GM12873 (cell line): ENCODE results near the gene MAB21L3.

ENCODE experiments used
- TF ChIP-seq, protein P1 (sequence below): IDR thresholded peaks from 2 replicates; pipeline ENCODE4 v1.5.1; 2012; ENCODE audit warnings: low read depth, mild to moderate bottlenecking, moderate library complexity, low read length, control low read depth; ENCODE audit not compliant: insufficient read depth; ENCODE audit errors: missing control alignments

Gene MAB21L3

DNA sequence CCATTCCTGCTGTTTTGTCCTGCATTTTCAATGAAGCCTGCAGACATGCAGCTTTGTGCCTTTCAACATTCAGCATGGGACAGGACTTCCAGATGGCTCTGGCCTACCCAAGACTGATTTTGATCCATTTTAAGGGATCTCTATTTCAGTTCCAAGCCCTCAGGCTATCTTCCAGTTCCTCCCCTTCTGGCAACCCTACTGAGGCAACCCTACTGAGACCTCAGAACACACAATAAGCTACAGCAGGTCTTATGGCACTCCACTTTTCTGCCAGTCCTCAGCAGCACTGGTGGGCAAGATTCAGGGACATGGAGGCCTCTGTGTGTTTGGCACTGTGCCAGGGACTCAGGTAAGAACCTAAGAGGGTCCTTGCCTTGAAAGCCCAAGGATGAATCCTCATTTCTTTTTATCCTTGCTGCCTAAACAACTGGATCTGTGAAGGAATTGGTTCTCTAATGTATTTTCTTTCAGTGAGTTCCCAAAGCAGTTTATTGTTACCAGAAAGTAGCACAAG is 50.7 kb downstream of the MAB21L3 start:
- TF ChIP-seq, protein P1, sequence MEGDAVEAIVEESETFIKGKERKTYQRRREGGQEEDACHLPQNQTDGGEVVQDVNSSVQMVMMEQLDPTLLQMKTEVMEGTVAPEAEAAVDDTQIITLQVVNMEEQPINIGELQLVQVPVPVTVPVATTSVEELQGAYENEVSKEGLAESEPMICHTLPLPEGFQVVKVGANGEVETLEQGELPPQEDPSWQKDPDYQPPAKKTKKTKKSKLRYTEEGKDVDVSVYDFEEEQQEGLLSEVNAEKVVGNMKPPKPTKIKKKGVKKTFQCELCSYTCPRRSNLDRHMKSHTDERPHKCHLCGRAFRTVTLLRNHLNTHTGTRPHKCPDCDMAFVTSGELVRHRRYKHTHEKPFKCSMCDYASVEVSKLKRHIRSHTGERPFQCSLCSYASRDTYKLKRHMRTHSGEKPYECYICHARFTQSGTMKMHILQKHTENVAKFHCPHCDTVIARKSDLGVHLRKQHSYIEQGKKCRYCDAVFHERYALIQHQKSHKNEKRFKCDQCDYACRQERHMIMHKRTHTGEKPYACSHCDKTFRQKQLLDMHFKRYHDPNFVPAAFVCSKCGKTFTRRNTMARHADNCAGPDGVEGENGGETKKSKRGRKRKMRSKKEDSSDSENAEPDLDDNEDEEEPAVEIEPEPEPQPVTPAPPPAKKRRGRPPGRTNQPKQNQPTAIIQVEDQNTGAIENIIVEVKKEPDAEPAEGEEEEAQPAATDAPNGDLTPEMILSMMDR, result no peak

DNA sequence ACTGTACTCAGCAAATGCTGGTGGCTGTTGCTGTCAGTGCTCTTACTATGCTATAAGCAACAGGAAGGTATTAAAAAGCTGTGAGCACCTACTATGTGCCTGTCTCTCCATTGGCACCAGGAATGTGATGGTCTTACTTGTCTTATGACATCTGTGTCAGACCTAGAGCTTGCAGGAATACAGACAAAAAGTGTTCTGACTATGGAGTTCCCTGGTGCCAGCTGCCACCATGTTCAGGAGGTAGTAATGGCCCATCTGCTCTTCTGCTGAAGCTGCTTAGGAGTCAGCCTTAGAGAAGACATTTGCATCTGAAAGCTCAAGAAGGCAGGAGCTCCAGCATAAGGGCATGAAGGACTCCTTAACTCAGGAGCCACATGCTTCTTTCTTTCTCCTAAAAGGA is 52.3 kb downstream of the MAB21L3 start:
- TF ChIP-seq, protein P1, result no peak

DNA sequence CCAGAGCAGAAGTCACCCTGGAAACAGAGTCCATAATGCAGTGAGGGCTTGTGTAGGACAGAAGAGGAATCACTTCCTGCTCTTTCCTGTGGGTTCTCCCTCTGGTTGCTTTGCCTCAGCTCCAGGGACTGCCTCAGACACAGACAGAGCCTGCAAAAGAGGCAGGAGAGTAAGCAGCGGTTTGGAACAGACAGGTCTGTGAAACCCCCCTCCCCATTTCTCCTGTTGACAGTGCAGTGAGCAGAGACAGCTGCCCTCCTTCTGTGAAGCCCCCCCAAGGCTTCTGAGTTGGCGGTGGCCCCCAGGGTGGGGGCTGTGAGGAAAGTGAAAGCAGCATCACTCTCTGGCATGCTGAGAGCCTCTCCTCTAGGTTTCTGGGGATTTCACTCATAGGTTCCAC is 53.0 kb downstream of the MAB21L3 start:
- TF ChIP-seq, protein P1, result no peak

DNA sequence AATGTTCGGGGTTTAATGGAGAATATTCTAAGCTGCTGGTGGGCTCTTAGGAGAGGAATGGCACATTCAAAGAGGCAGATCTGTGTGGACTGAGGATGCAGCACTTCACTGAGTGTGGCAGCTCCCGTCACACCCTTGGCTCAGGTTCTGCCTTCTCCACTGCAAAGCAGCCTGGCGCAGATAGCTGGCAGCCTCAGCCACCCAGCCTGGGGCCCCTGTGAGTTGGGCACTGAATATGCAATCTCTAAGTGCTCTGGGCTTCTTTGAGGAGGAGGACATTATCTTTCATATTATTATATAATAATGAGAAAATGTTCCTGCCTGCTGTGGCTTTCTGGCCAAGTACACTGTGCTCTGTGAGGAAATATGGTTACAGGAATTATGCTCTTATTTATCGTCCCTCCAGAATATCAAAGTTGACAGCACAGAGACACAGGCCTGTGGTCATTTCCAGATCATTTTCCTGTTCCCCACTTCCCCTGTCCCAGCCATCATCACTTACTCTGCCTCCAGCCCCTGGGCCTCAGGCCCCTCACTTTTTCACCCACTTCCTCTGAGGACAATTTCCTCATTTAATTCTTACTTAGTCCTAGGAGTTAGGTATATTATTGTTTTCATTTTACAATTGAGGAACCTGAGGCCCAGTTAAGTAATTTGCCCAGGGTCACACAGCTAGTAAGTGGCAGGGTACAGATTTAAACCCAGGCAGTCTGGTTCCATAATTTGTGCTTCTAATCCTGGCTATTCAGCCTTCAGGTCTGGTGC is 53.6 kb downstream of the MAB21L3 start:
- TF ChIP-seq, protein P1, result no peak

DNA sequence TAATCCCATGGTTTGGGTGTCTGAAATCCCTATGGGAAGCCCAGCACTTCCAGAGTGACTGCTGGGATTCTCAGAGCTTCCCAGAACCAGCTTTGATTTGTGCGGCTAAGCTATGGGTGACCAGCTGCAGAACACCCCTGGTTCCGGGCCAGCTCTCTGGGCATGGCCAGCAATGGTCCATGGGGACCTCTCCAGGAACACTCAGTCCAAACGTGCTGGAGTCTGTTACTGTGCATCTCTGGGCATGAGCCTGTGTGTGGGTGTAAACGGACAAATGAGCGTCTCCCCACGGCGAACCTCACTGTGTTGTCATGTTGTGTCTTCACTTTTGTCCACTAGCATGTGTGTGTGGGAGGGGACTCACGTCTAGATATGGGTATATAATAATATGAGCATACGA is 54.4 kb downstream of the MAB21L3 start:
- TF ChIP-seq, protein P1, result no peak

DNA sequence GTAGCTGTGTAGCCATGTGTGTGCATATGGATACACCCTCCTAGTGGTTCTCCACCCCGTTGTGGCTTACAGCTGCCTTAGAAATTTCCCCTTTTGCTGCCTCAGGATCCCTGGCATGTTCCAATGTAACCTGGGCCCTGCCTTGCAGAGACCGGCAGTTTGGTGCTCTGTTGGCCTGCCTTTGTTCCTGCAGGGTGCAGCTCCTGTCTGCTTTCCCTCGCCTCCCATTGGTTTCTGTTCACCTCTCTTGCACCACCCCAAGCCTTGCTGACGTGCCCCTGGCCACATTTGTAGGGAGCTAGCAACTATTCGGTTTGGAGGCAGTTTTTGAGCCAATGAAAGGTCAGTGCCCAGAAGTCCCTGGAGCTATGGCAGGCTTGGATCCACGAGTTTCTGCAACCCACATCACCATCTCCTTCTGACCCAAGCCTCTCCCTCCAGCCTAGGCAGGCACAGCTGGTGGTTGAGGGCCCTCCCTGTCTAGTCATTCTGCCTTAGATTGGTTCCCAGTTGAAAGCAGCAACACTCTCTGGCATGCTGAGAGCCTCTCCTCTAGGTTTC is 54.9 kb downstream of the MAB21L3 start:
- TF ChIP-seq, protein P1, result no peak

DNA sequence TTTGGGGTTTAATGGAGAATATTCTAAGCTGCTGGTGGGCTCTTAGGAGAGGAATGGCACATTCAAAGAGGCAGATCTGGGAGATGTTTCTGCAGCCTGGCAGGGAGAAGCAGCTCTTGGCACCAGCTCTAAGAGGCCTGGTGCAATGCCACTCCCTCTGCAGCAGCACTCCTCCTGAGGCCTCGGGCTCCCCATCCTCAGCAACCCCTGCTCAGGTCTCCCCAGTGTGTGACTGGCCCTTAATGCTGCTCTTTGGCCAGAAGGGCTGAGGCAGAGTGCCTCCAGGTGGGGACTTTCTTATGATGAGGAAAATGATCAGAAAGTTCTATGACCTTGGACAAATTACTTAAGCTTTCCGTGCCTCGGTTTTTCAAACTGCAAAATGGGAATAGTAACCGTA is 55.5 kb downstream of the MAB21L3 start:
- TF ChIP-seq, protein P1, result no peak
